ENCODE results near the gene TIGD1.
"Not testable (repeated sequence)": the region's sequence is repeated elsewhere in the genome, so short reads cannot be mapped to it uniquely, and the experiment has no call there.

Gene TIGD1

DNA sequence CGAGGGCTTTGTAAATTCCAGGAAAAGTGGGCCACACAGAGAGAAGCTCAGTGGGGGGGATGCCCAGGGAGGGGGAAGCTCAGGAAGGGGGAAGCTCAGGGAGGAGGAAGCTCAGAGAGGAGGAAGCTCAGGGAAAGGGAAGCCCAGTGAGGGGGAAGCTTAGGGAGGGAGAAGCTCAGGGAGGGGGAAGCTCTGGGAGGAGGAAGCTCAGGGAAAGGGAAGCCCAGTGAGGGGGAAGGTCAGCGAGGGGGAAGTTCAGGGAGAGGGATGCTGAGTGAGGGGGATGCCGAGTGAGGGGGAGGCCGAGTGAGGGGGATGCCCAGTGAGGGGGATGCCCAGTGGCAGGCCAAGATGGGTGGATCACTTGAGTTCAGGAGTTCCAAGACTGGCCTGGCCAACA, 11.7 kb downstream of the TIGD1 start:
- no peak for DNase-seq

DNA sequence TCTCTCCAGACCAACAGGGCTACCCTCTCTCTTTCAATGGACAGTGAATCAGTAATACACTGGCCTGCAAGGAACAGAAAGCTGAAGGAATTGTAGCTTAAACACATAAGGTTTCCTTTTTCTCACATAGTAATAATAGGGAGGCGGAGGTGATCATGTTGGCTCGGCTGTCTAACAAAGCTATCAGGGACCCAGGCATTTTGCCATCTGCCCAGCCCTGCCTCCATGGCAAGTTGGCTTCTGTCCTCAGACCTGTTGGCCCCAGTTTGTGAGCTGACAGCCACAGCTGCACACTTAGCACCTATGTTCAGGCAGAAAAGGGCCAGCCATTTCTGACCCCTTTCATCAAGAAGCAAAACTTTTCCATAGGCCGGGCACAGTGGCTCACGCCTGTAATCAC, 12.9 kb downstream of the TIGD1 start:
- no peak for DNase-seq

DNA sequence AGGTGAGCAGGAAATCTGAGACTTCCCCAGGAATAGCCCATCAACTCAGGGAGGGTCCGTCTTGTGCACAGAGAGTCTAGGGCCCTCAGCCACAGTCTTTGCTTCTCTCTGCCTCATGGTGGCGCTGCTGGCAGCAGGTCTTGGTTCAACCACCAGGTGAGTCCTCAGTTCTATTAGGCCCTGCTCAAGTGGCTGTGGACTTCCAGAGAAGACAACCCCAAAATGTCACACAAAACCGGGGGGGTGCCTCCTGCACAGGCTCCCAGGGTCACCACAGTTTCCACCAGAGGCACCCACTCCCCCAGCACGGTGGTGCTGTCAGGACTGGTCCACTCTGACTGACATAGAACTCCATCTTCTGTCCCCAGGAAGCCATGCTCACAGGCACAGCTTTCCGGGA, 13.3 kb downstream of the TIGD1 start:
- DNase-seq, result no peak

DNA sequence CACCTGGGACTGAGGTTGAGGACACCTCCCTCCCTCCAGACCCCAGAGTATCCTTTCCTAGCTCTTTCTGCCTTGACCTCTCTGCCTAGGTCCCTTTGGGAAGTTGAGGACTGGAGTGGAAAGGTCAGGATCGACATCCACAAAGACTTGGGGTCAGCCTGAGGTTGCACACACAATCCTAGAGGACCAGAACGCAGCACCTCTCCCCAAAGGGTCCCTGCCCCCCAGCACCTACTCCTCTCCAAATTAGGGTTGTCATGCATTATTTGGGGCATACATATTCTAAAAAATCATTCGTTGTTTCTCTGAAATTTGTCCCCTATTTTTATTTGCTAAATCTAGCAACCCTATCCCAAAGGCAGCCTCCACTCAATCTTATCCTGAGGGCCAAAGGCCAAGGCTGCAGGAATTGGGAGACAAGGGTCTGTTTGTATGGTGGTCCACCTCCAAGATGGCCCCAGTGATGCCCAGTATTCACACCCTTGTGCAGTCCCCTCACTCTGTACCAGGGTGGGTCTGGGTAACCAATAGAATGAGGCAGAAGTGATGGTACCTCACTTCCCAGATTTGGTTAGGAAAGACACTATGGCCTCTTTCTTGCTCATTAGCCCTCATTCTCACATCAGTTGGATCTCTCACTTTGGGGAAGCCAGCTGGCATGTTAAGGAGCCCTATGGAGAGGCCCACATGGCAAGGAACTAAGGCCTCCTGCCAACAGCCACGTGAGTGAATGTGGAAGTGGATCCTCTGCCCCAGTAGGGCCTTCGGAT, 14.4 kb downstream of the TIGD1 start:
- DNase-seq, result no peak

DNA sequence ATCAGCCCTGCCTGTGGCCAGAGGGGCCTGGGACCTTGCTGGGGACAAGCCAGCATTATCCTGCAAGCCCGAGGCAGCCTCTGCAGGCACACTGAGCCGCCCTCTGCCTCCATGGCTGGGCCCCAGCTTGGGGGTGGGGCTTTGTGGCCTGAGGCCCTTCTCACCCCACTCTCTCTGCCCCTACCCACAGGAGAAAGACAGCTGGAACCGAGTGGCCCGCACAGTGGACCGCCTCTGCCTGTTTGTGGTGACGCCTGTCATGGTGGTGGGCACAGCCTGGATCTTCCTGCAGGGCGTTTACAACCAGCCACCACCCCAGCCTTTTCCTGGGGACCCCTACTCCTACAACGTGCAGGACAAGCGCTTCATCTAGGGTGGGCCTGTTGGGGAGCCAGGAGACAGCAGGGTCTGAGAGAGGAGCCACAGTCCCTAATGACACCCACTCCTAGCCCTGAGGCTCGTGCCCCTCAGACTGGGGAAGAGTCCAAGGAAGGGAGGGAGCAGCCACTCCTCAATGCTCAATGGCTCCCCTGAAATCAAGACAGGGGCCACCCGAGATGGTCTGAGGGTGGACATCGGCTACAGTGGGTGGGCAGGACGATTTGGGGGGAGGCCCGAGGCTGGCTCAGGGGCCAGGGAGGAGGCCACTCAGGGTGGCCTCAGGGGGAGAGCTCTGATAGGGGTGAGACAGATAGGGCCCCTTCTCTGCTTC, 15.3 kb downstream of the TIGD1 start:
- DNase-seq, result no peak

DNA sequence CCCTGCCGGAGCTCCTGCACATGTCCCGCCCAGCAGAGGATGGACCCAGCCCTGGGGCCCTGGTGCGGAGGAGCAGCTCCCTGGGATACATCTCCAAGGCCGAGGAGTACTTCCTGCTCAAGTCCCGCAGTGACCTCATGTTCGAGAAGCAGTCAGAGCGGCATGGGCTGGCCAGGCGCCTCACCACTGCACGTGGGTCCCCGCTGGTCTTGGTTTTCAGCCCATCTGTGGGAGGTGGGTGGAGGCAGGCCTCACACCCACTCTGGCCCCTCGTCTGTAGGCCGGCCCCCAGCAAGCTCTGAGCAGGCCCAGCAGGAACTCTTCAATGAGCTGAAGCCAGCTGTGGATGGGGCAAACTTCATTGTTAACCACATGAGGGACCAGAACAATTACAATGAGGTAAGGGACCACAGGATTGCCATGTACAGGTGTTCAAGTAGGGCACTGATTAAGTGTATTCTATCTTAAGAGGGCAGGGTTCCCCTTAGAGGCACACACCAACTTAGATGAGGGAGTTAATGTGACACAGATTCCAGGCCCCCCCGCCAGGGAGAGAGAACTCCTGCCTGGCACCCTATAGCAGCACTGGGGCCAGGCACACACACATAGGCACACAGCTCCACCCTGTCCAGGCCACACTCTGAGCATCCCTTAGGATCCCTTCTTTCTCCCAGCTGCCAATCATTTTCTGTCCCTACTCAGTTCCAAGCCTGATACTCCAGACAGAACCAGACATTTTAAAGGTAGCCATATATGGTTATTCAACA, 16.2 kb downstream of the TIGD1 start:
- no peak for DNase-seq

DNA sequence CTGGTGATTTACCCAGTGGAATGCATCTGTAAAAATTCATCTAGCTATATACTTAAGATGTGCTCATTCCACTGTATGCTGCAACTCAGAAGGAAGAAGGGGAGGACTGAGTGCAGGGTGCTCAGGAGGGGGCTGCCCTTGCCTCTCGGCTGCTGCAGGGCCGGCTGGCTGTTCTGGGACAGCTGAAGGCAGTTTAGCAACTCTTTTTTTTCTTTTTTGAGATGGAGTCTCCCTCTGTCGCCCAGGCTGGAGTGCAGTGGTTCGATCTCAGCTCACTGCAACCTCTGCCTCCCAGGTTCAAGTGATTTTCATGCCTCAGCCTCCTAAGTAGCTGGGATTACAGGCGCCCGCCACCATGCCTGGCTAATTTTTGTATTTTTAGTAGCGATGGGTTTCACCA, 17.5 kb downstream of the TIGD1 start:
- DNase-seq, result not testable (repeated sequence)

DNA sequence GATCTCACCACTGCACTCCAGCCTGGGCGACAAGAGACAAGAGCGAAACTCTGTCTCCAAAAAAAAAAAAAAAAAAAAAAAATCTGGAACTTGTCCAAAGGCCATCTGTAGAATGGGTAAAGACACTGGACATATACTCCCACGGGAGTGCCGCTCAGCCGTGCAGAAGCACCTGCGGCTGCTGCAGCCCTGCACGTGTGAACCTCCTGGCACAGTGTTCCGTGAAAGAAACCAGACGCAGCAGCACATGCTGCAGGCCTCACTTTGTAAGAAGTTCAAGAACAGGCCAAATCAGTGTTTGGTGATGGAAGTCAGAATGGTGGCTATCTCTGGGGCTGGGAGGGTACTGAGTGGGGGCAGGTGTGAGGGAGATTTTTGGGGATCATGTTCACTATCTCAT, 17.9 kb downstream of the TIGD1 start:
- peak; percentile 18 for DNase-seq

DNA sequence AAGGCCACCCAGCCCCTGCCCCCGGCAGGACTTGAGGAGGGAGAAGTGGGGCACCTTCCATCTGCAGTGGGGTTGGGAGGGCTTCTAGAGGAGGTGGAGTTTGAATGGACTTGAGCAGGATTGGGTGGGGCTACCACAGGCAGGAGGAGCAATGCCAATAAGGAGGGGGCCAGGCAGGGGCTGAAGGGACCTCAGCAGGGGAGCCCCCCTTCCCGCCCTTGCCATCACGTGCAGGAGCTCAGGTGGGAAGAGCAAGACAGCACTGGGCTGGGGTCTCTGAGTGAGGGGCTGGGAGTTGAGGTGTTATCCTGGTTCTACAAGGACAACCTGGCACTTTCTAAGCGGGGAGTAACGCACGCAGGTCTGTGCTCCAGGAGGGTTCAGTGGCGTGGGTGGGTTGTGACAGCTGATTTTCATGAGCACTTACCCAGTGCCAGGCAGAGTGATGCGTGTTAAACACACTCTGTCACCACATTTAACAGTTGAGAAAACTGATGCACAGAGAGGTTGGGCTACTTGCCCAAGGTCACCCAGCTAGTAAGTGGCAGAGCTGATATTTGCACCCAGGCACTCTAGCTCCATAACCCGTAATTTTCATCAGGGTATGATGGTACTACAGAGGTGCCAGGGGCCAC, 19.6 kb downstream of the TIGD1 start:
- no peak for DNase-seq

DNA sequence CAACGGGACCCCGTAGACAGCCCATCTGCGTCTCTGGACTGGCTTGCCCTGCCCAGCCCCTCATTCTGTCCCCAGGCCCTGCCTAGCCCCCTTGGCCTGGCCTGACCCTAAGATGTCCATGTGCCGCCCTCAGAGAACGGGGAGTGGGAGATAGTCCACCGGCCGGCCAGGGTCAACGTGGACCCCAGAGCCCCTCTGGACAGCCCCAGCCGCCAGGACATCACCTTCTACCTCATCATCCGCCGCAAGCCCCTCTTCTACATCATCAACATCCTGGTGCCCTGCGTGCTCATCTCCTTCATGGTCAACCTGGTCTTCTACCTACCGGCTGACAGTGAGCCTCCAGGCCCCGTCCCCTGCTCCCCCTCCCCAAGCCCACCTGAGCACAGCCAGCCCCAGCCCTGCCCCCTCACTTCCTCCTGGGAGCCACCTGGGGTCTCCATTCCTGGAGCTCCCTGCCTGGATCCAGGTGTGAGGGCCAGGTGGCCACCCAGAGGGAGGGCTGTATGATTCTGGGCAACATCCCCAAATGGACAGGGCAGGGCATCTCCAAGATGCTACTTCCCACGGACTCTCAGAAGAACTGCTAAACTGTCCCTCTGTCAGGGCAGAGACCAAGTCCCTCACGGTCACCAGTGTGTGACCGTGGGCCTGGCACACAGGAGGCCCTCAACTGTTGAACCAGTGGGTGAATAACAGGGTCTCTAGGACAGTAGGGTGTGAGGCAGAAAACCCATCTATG, 20.4 kb downstream of the TIGD1 start:
- no peak for DNase-seq

DNA sequence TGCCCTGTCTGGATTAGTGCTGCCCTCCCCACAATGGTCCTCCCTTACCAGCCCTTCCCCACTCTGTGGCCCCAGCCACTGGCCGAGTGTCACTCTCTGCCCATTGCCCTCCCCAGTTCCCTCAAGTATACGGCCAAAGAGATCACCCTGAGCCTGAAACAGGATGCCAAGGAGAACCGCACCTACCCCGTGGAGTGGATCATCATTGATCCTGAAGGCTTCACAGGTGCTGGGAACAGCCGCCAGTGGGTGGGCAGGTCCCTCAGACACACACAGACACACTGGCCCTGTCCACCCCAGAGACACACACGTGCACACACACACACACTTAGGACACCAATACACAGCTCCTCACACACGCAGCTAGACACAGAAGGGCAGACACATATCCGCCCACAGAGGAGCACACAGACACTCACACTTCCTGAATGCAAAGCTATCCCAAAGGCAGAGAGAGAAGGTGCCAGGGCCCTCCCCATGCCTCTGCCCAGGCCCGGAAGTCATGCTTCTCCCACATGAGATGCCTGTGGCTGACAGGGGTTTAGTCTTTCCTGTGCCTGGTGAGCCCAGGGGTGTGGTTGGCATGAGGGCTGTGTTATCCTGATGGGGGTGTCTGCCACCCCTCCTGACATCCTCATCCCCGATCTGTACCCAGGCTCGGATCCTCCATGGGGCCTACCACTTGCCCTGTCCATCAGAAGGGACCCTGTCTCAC, 21.5 kb downstream of the TIGD1 start:
- DNase-seq, result no peak

DNA sequence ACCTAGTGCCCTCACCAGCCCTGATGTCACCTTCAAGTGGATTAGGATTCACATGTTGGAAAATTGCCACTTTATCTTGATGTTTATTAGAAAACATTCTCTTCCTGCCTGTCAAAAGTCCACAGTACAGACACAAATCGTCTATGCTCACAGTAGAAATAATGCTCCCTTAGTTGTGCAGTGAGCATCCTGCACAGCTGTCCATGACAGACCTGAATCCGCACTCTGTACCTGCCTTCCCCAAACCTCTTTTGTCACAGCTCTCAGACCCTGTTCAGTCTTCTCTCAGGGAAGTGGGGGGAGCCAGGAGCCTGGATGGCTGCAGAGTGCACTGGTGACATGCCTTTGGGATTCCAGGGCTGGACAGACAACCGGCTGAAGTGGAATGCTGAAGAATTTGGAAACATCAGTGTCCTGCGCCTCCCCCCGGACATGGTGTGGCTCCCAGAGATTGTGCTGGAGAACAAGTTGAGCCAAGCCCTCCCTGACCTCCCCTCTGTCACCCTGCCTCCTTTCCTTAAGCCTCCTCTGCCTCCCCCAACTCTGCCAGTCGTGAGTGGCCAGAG, 22.4 kb downstream of the TIGD1 start:
- no peak for DNase-seq

DNA sequence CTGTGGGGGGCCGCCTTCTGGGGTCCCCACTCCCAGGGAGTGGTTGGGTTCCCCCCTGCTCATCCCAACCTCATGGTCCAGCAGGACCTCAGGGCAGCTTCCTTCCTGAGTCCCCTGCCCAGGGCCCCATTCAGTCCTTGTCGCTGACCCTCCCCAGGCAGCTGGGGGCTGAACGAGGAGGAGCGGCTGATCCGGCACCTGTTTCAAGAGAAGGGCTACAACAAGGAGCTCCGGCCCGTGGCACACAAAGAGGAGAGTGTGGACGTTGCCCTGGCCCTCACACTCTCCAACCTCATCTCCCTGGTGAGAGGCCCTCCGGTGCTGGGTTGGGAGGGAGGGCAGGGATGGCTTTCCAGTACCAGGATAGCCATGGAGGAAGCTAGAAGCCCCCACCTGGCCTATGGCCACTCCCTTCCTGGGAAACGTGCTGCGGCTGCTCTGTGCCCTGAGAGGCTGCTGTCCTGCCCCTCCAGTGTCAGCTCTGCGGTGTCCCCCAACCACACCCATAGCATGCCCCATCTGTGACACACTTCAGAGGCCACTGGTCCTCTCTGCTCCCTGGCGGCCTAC, 23.9 kb downstream of the TIGD1 start:
- no peak for DNase-seq

DNA sequence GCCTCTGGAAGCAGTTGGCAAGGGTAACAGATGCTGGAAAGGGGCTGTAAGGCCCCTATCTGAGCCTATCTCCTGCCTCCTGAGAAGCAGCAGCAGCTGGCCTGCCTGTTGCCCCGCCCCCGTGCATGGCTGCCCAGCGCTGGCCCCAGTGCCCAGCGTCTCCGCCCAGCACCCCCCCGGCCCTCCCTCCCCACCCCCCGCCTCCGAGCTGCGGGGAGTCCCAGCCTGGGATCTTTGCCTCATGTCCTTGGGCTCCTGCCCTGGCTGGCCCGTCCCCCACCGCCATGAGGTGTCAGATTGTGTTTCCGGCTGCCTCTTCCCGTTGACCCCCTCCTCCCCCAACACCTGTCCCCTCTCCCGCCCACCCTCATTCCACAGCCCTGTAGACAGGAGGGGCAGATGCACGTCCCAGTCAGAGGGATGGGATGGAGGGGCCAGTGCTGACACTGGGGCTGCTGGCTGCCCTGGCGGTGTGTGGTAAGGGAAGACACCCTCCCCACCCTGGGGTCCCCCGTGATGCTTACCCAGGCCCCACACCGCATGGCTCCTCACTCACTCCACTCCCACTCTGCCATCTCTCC, 24.5 kb downstream of the TIGD1 start, which contains the start of gene CHRND:
TSS of gene CHRND (plus strand) at position 370 of the 581 bp plus-strand sequence. CDS start at position 426, 56 bp downstream.
- DNase-seq, result no peak

DNA sequence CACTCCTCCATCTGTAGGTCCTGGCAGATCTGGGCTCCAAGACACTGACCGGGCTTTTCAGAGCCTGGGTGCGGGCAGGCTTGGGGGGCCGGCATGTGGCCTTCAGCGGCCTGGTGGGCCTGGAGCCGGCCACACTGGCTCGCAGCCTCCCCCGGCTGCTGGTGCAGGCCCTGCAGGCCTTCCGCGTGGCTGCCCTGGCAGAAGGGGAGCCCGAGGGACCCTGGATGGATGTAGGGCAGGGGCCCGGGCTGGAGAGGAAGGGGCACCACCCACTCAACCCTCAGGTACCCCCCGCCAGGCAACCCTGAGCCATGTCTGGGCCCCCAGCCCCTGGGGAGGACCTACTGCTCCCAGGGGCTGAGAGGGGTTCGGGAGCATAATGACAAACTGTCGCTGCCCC, 25.2 kb downstream of the TIGD1 start:
- no peak for DNase-seq

DNA sequence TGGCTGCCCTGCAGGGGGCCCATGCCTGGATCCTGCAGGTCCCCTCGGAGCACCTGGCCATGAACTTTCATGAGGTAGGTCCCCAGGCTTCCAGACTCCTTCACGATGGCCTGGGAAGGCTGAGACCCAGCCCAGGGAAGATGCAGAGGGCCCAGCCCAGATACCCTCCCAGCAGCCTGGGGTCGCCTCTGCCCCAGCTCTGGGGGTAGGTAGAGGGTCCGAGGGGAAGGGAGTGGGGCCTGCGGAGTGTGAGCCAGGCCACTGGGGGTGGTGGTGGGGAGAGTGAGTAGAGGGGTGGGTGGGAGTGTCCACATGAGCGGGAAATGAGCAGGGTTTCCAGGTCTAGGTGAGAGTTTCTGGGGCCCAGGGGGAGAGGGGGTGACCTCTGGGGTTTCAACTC, 25.6 kb downstream of the TIGD1 start:
- DNase-seq, result no peak

DNA sequence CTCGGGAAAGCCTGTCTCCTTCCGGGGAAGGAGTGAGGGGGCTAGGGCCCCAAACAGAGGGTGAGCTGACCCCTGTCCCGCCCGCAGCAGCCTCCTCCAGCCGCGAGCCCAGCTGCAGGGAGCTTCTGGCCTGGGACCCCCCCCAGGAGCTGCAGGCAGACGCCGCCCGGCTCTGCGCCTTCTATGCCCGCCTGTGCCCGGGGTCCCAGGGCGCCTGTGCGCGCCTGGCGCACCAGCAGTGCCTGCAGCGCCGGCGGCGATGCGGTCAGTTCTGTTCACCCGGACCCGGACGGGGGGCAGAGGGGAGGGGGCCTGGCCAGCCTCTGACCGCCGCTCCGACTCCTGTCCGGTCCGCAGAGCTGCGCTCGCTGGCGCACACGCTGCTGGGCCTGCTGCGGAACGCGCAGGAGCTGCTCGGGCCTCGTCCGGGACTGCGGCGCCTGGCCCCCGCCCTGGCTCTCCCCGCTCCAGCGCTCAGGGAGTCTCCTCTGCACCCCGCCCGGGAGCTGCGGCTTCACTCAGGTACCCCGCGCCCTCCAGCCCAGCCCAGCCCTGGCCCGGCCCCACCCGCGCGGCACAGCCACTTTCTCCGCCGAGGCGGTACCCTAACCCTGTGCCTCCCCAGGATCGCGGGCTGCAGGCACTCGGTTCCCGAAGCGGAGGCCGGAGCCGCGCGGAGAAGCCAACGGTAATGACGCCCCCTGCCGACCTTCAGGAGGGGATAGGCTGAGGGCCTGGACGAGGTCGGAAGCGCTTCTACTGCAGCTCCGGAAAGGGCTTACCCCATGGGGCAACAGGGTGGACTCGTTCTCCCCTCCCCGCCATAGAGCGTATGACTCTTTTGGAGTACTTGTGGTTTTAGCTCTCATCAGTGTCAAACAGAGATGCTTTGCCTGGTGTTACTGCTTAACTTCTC, 26.4 kb downstream of the TIGD1 start:
- peak; percentile 5 for DNase-seq

DNA sequence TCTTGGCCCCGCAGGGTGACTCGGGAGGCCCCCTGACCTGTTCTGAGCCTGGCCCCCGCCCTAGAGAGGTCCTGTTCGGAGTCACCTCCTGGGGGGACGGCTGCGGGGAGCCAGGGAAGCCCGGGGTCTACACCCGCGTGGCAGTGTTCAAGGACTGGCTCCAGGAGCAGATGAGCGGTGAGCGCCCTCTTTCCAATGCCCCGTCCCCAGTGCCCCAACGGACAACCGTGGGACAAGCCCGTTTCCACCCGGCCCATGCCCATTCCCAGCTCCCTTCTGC, 27.0 kb downstream of the TIGD1 start:
- DNase-seq, result no peak

DNA sequence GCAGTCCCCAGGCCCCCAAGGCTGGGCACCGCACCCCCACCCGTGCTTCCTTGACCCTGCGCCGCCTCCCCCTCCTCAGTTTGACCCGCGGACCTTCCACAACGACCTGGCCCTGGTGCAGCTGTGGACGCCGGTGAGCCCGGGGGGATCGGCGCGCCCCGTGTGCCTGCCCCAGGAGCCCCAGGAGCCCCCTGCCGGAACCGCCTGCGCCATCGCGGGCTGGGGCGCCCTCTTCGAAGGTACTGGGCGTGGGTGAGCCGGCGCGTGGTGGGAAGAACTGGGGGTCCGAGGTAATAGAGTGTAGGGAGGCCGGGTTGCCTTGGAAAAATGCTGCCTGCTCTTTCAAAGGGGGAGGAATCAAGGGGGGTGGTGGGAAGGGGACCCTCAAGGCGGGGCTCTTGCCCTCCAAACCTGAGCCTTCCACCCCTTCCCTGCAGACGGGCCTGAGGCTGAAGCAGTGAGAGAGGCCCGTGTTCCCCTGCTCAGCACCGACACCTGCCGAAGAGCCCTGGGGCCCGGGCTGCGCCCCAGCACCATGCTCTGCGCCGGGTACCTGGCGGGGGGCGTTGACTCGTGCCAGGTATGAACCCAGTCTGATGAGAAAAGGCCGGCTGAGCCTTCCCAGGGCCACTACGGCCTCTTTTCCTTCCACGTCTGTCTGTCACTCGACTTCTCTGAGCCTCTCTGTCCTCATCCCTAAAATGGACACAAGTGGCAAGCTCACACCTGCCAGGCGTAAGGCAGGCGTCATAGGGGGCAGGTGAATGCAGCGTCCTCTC, 27.5 kb downstream of the TIGD1 start:
- DNase-seq, result no peak

Data from DMS79 treated with DMSO at 0.1 percent for 48 hours (cell line).